ENCODE data around the gene EXOC4.

EXOC4 gene

GRCh38 chr7:134016223-134016941 is 763.5 kb downstream of the EXOC4 start:
- DNase-seq, result peak; percentile 3

DNA sequence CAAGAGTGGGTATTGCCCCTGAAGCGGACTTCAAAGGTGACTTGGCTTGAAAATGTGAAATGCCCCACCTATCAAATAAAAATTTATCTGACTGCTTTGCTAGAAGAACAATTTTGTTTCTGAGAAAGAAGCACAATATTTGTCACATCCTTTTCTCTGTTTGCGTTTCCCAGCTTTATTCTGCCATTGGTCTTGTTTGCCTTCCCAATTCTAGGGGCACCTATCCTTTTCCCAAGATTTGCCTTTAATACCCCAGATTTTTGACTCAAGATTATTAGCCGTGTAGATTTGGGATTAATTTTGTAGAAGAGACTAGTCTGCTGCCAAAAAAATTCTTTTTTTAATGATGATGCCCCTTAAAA is 764.0 kb downstream of the EXOC4 start:
- DNase-seq, result no peak

DNA sequence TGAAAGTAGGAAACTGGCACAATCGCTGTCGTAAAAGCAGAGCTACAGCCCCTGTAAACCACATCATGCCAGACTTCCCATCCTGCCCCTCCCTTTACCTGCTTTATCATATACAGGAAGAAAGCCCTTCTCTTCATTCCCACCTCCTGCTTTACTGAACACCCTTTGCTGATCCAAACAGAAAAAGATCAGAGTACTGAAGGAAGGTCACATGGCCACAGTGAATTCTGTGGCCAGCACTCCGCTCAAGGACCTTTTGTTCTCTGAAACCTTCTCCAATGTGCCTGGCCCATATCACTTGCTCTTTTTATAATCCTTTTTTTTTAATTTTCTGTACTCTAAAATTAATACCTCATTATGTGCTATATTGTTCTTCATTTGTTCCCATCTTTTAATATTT is 765.4 kb downstream of the EXOC4 start:
- DNase-seq, result no peak

GRCh38 chr7:134019251-134019650 is 766.4 kb downstream of the EXOC4 start:
- DNase-seq, result no peak

DNA sequence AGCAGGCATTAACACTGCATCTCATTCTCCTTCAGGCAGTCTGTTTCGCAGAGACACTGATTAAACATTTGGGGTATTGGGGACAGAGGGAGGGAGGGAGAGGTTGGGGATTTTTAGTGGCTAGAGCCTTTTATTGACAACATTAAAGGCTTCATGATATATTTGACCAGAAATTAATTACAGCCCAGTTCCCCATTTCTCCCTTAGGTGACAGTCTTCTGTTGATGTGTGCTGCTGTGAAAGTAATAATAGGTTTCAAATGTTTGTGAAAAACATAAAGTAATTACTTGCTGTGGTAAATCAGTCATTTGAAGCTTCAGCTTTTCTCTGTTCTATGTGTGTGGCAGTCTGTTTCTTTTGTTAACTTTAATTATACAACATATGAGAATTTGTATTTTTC is 769.0 kb downstream of the EXOC4 start:
- no peak for DNase-seq

- DNase-seq, result no peak
Observed at GRCh38 chr7:134022286-134022911, 769.5 kb downstream of the EXOC4 start.

- no peak for DNase-seq
Observed at GRCh38 chr7:134024739-134025138, 771.9 kb downstream of the EXOC4 start.

DNA sequence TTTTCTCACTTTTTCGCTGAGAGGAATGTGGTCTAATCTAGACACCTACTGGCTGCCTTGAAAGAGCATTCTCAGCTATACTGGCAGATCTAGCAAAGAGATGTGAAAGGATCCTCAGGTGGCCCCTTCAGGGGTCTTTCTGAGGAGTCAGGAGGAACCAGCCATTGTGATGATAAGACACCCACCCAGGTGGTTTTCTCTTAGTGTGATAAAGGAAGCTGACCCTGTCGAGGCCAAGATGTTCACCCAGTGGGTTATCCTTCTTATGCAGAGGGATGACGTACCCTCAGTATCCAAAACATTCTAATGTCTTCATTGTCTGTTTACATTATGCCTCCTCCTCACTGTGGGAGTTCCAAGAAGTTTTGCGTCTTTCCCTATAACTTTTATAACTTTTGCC is 776.0 kb downstream of the EXOC4 start:
- no peak for DNase-seq

DNA sequence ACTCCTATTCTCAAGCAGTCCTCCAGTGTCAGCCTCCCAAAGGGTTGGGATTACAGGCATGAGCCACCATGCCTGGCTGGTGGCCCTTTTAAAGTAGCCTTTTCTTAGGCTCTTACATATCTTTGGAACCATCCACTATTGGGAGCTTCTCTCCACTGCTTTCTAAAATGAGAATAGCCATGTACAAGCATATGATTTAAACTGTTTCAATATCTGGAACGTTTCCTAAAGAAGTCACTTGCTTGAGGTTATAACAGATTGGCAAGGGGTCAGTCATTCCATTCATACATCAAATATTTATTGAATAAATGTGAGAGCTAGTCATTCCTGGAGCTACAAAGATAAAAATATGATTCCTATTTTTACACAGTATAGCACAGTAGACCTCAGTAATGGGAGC is 776.9 kb downstream of the EXOC4 start:
- no peak for DNase-seq

DNA sequence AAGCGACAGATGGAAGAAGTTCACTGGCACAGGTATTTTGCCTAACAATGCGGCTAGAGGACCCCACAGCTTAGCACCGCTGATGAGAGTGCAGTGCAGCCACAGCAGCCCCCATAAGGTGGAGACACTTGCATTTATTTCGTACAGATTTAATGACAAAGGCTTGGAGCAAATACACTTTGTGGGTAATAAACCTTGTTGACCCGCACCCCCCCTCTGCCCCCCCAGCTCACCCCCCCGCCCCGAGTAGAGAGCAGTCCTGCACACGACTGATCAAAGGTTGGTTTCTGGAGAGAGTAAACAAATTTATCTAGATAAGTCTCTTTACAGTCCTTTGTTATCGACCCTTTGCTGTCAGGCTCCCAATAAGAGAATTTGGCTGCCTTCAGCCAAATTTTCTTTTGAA is 777.6 kb downstream of the EXOC4 start:
- no peak for DNase-seq

- DNase-seq, result peak; percentile 11
Observed at GRCh38 chr7:134031835-134032617, 779.1 kb downstream of the EXOC4 start.

GRCh38 chr7:134034652-134035051 is 781.8 kb downstream of the EXOC4 start:
- no peak for DNase-seq

DNA sequence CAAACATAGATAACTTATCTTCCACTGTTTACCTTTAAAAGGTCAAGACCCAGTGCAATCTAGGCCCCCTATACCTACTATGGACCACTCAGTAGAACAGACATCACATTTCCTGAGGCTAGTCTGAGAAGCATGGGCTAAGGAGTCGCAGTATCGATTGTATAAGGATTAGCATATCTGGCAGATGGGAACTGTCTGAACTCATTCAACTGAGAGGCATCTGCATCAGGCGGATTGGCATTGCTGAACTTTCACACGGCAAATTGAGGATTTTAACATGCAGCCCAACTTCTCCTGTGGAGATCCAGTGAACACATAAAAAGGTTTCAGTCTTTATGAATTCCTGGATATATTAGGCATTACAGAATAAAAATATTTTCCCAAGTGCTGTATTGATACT is 785.1 kb downstream of the EXOC4 start:
- DNase-seq, result no peak

GRCh38 chr7:134040988-134041387 is 788.1 kb downstream of the EXOC4 start:
- no peak for DNase-seq

DNA sequence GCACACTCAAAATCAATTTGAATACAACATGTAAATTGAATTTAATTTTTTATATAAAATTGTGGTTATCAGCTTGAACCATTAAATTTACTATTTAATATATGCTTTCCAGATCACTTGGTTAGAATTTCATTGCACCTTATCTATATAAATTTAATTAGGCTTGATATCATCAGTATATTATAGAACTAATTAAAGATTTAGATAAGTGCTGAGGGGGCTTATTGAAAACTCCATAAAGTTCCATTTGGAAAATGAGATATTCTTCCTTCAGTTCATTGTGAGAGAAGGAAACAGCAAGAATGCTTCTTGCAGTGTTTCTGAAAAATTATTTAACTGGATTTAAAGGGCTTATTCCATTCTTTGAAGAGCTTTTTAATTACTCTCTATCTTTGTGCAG is 788.6 kb downstream of the EXOC4 start:
- no peak for DNase-seq

DNA sequence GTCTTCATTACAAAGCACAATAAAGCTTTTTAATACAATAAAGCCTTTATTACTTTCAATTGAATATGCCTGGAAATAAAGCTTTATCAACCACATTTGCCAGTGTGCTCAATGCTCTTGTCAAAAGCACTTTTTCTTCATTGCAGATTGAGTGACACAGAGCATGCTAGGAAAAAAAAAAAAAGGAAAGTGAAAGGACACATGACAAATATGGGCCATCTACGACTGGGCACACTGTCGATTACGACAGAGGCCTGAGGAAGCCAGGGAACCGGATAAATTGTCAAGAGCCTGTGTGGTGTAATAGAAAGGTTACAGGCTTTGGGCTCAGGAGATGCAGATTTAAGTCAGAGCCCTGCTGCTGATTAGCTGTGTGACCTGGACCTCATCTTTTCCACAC is 789.4 kb downstream of the EXOC4 start:
- no peak for DNase-seq

DNA sequence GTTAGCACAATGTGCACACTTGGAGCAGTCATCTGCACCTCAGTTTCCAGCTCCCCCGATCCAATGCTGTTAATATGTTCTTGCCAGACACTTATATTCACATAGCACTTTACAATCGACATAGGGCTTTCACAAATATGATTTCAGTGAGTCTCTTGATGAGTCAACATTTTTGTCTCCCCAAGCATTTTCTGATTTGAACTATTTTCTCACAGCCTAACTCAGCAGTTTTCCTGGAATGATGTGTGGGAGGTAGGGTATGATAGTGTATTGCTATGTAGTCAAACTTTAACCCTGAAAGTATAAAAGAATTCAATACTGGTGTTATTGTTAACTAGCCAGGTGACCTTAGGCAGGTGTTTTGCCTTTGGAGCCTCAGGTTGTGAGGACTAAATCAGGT is 791.8 kb downstream of the EXOC4 start:
- DNase-seq, result no peak

DNA sequence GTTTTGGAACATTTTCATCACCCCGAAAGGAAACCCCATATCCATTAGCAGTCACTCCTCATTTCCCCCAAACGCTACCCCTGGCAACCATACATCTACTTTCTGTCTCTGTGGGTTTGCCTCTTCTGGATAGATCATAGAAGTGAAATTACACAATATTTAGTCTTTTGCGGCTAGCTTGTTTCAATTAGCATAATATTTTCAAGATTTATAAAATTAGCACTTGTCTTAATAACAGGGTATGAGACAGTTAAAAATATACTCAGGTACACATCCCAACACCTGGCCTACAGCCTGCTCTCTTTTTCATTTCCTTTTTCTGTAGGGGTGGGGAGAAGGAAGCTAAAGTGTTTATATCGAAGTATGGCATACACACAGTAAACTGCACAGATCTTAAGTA is 792.8 kb downstream of the EXOC4 start:
- DNase-seq, result no peak

- DNase-seq, result no peak
Observed at GRCh38 chr7:134046594-134047128, 793.8 kb downstream of the EXOC4 start.

GRCh38 chr7:134047675-134048074 is 794.8 kb downstream of the EXOC4 start:
- no peak for DNase-seq

DNA sequence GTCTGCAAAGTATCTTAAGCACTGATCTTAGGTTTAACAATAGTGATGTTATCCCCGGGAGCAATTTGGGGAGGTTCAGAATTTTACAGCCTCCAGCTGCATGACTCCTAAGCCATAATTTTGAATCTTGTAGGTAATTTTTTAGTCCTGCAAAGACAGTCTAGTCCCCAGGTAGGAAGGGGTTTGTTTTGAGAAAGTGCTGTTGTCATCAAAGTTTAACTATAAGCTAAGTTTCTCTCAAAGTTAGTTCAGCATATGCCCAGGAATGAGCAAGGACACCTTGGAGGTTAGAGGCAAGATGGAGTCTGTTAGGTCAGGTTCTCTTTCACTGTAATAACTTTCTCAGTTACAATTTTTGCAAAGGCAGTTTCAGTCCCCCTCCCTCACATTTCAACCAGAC is 795.3 kb downstream of the EXOC4 start:
- DNase-seq, result no peak

DNA sequence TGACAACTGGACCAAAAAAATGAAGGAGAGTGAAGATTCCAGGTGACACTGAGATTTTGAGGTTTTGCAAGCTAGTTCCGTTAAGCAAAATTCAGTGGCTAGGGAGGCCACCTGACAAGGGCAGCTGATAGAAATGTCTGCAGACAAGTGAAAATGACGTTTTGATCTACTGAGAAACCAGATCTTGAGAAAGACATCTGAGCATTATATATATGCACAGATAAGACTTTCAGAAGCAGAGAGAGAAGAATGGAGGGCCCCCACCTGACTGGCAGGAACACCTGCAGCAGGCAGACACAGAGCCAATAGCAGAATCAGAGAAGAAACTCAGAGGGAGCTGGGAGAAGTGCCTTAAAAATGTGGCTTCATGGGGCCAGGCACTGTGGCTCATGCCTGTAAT is 798.1 kb downstream of the EXOC4 start:
- DNase-seq, result no peak

- DNase-seq, result no peak
Observed at GRCh38 chr7:134056816-134057215, 803.9 kb downstream of the EXOC4 start.

- no peak for DNase-seq
Observed at GRCh38 chr7:134058521-134058920, 805.6 kb downstream of the EXOC4 start.

All from CD4-positive, alpha-beta T cell treated with Interleukin-21 for 1 hour (primary cell).